GM13976 (cell line): ENCODE results near the gene FUOM.

ENCODE experiments used
- DNase-seq: peaks from one replicate; pipeline ENCODE4 v3.0.0; 2012; ENCODE audit warnings: low spot score
- in situ Hi-C: fragments of 300-500 bp; cut with MboI; formaldehyde crosslinking; loops from one replicate; pipeline ENCODE4 v1.12.0; 2022; ENCODE audit warnings: low sequenced_read_pairs, mixed read lengths, inconsistent platforms; ENCODE audit not compliant: unreplicated experiment
- TF ChIP-seq, protein P1 (sequence below): IDR thresholded peaks from 2 replicates; pipeline ENCODE4 v1.5.1; 2012; ENCODE audit warnings: borderline replicate concordance, mild to moderate bottlenecking; ENCODE audit not compliant: insufficient read depth; ENCODE audit errors: extremely low read depth, missing control alignments, control extremely low read depth

The FUOM gene

DNA sequence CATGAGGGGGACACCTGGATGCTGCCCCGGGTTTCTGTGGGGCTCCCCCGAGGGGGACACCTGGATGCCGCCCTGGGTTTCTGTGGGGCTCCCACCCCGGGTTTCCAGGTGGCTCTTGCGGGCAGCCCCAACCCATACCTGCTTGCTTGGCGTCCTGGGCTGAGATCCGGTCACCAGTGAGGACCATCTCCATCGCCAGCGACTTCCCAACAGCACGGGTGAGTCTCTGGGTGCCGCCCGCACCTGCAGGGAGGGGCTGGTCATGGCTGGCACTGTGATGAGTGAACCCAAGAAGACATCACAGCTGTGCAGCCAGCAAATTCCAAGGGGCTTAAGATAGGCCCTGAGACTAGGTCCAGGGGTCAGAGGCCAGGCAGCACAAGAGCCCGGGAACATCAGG is 8.9 kb upstream of the FUOM start:
- in situ Hi-C loops, result no loop called here
- no peak for DNase-seq
- TF ChIP-seq, protein P1, sequence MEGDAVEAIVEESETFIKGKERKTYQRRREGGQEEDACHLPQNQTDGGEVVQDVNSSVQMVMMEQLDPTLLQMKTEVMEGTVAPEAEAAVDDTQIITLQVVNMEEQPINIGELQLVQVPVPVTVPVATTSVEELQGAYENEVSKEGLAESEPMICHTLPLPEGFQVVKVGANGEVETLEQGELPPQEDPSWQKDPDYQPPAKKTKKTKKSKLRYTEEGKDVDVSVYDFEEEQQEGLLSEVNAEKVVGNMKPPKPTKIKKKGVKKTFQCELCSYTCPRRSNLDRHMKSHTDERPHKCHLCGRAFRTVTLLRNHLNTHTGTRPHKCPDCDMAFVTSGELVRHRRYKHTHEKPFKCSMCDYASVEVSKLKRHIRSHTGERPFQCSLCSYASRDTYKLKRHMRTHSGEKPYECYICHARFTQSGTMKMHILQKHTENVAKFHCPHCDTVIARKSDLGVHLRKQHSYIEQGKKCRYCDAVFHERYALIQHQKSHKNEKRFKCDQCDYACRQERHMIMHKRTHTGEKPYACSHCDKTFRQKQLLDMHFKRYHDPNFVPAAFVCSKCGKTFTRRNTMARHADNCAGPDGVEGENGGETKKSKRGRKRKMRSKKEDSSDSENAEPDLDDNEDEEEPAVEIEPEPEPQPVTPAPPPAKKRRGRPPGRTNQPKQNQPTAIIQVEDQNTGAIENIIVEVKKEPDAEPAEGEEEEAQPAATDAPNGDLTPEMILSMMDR, result no peak

DNA sequence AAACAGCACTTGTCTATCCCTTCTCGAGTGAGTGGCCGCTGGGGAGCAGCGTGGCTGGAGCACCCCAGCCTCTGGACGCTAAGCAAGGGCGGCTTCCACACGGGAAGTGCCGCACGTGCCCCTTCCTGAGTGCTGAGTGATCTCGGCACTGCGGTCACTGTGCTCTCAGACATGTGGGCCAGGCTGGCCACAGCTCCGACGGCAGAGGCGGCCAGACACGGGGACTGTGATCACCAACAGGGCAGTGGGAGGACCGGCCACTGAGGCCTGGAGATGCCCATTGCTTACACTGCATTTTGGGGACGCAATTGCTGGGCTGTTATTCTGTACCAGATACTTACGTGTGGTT is 8.3 kb upstream of the FUOM start:
- in situ Hi-C loops, result no loop called here
- TF ChIP-seq, protein P1, result no peak
- DNase-seq, result no peak

DNA sequence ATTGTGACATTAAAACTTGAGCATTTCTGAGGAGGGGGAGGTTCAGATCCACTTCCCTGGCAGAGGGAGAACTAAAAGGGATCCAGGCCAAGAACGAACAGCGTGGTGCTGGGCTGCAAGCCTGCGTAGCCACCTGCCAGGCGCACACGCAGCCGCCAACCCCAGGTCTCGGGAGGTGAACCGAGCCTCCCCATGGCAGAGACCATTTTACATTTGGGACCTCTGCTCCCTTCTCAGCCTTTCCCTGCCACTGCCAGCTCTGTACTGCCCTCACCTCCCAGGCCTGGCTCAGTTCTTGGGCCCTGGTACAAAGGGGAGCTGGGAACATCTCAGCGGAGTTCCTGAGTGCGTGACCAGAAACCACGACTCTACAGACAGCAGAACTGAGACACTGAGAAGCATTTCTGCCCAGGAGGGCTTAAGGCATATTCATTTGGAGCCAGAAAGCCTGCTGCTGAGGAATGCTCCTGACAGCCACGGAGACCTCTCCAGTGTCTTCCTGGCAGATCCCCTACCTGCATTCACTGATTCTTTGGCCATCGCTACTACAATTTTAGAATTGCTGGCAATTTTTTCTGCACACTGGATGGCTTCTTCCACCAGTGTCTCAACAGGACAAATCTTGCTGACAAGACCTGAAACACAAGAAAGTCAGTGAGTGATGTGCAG is 7.8 kb upstream of the FUOM start:
- TF ChIP-seq, protein P1, result no peak
- no peak for DNase-seq
- in situ Hi-C loops, result no loop called here

DNA sequence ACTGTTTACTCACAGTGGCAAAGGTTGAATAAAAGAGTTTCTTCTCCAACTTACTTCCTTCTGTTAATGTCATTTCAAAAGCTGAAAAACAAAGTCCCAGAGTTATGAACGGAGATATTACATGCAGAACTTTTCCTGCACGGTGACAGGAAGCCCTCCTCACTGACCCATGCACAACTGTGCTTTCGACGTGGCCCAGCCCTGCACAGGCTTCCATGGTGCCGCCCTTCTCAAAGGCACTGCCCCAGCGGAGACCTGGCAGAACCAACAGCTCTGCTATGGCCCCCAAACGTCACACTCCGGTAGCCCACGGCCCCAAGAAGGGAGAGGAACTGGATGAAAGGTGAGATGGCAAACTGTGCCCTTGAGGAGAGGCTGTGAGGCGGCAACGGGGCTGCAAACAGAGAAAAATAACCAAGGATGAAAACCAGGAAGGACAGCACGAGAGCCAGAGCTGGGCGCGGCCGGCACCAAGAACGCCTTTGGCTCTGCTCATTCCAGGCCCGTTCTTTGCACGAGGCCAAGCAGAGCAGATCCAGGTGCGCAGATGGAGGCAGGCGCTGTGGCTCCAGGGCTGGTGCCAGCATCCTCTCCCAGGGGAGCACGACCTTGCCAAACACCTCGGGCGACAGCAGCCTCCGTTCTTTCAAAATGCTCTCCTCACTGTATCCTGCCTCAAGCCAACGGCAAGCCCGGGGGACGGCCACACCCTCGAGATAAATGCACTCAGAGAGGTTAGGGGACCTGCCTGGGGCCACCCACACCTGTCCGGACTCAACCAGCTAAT is 7.0 kb upstream of the FUOM start:
- TF ChIP-seq, protein P1, result no peak
- no peak for DNase-seq
- in situ Hi-C loops, result no loop called here

DNA sequence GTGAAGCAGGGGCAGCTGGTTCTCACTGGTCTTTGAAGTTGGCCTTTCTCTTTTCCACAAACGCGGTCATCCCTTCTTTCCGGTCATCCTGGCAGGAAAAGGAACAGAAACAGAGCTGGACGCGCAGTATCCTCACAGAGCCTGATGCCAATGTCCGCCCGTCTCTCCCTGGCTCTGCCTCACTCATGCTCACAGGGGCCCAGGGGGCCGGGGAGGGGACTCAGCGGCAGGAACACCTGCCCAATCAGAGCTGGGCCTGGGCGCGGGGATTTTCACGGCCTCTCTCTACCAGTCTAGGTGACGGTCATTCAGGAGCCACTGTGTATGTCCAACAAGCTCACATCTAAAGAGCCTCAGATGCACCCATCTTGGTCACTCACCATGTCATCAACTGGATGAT is 5.0 kb upstream of the FUOM start:
- in situ Hi-C loops, result no loop called here
- TF ChIP-seq, protein P1, result no peak
- no peak for DNase-seq

DNA sequence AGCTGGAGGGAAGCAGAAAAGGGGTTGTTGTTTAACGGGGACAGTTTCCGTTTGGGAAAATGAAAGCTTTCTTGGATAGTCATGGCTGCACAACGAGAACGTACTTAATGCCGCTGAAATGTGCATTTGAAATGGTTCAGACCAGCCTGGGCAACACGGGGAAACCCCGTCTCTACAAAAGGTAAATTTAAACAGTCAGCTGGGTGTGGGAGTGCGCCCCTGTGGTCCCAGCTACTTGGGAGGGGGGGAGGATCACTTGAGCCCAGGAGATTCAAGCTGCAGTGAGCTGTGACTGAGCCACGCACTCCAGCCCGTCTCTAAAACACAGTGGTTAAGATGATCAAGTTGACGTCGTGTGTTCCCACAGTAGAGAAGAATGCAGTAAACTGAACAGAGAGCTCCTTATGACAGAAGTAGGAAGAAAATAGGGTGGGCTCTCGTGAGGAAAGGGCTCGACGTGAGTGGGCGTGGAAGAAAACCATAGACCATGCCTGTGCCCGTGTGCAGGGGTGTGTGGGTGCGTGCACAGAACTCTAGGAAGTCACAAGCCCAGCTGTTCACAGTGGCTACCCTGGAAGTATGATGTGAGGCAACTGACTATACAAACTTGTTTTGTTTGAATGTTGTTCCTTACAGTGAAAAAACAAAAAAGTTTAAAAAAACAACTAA is 4.1 kb upstream of the FUOM start:
- in situ Hi-C loops, result no loop called here
- DNase-seq, result no peak
- TF ChIP-seq, protein P1, result no peak
